ENCODE data around the gene RBL1. TPM values are rescaled to one million over a fixed set of nuclear protein-coding genes. Genes with fewer than 3 reads are reported as not detected.

Gene RBL1
- total RNA-seq, 2 donors from 2014 or later, result 8.2 to 9.7 TPM

DNA sequence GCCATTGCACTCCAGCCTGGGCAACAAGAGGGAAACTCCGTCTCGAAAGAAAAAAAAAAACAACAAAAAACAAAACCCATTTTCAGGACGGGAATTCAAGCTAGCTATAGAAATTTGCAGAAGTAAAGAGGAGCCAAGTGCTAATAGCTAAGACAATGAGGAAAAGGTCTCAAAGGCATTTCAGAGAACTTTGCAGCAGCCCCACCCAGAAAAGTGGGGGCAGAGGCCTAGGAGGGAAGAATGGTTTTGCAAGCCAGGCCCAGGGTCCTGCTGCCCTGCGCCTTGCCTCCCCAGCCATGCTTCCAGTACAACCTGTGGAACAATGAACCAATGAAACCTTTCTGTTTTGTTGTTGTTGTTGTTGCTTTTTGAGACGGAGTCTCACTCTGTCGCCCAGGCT, 106.0 kb downstream of the RBL1 start:
- H3K4me3 ChIP-seq, result no peak overlapping the region
- no peaks in the 10 kb centered on the region for H3K9me3 ChIP-seq
- no peak for TF ChIP-seq POLR2A (IDR thresholded peaks at IDR 0.05)
- TF ChIP-seq CTCF (IDR thresholded peaks at IDR 0.05), result no peak
- no peak for TF ChIP-seq POLR2AphosphoS5 (IDR thresholded peaks at IDR 0.05)
- 79% methylated on average over 6 of the region's 6 CpGs for WGBS
- H3K4me1 ChIP-seq (replicated peaks), result no peaks in the 10 kb centered on the region
- H3K27ac ChIP-seq, result no peak overlapping the region
- no peaks in the 10 kb centered on the region for H3K36me3 ChIP-seq
- H3K27me3 ChIP-seq (replicated peaks; ENCODE audit: insufficient read depth), result no peaks in the 10 kb centered on the region
- intact Hi-C loops (cut with DNase I), result no loop called here
- no peak for DNase-seq (ENCODE audit: low spot score)

- TF ChIP-seq POLR2A (IDR thresholded peaks at IDR 0.05) (no peak), CTCF (IDR thresholded peaks at IDR 0.05) (no peak), POLR2AphosphoS5 (IDR thresholded peaks at IDR 0.05) (no peak)
- Histone ChIP-seq H3K27me3 (replicated peaks; ENCODE audit: insufficient read depth) (no peaks in the 10 kb centered on the region), H3K36me3 (no peaks in the 10 kb centered on the region), H3K4me3 (no peak overlapping the region), H3K4me1 (replicated peaks) (no peaks in the 10 kb centered on the region), H3K27ac (no peak overlapping the region), H3K9me3 (no peaks in the 10 kb centered on the region)
- WGBS, result 72% methylated on average over 3 of the region's 3 CpGs
- intact Hi-C loops (cut with DNase I), result no loop called here
- DNase-seq (ENCODE audit: low spot score), result no peak
Observed at GRCh38 chr20:36988494-36988966, 107.3 kb downstream of the RBL1 start.

DNA sequence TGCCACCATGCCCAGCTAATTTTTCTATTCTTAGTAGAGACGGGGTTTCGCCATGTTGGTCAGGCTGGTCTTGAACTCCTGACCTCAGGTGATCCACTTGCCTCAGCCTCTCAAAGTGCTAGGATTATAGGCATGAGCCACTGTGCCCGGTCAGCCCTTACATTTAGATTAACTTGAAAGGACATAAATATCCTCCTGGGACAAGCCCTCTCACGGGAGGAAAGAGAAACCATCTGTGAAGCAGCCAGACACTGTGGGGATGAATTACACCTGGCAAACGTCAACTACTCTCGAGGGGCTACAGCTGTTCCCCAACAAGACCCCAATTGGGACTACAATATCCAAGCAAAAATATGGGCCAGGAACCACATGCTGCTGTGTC, 111.5 kb downstream of the RBL1 start:
- no peaks in the 10 kb centered on the region for H3K27me3 ChIP-seq (replicated peaks; ENCODE audit: insufficient read depth)
- WGBS, result 75% methylated on average over 6 of the region's 6 CpGs
- intact Hi-C loops (cut with DNase I), result no loop called here
- H3K4me3 ChIP-seq, result no peak overlapping the region
- H3K4me1 ChIP-seq (replicated peaks), result no peaks in the 10 kb centered on the region
- no peaks in the 10 kb centered on the region for H3K9me3 ChIP-seq
- TF ChIP-seq POLR2A (IDR thresholded peaks at IDR 0.05) (no peak), CTCF (IDR thresholded peaks at IDR 0.05) (no peak), POLR2AphosphoS5 (IDR thresholded peaks at IDR 0.05) (no peak)
- no peak for DNase-seq (ENCODE audit: low spot score)
- no peaks in the 10 kb centered on the region for H3K36me3 ChIP-seq
- no peak overlapping the region for H3K27ac ChIP-seq

DNA sequence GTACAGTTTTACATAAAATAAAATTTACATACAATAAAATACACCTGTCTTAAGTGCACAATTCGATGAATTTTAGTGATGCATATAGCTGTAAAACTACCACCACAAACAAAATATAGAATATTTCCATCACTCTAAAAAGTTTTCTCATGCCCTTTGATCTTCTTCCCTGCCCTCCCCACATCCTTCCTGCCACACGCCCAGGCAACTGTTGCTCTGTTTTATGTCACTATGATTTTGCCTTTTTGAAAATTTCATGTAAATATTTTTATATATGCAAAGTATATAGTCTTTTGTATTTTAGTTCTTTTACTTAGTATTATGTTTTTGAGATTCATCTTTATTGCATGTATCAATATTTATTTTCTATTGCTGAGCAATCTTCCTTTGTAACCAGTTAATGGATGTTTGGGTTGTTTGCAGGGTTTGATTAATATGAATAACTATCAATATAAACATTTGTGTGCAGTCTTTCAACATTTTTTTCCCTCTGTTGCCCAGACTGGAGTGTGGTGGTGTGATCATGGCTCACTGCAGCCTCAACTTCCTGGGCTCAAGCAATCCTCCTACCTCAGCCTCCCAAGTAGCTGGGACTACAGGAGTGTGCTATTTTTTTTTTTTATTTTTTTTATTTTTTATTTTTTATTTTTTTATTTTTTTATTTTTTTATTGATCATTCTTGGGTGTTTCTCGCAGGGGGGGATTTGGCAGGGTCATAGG, 120.5 kb downstream of the RBL1 start:
- no peak overlapping the region for H3K4me3 ChIP-seq
- intact Hi-C loops (cut with DNase I), result no loop called here
- DNase-seq (ENCODE audit: low spot score), result no peak
- WGBS, result 49% methylated on average over 3 of the region's 3 CpGs
- H3K9me3 ChIP-seq, result no peaks in the 10 kb centered on the region
- no peak overlapping the region for H3K27ac ChIP-seq
- H3K27me3 ChIP-seq (replicated peaks; ENCODE audit: insufficient read depth), result no peaks in the 10 kb centered on the region
- H3K4me1 ChIP-seq (replicated peaks), result no peaks in the 10 kb centered on the region
- no peak for TF ChIP-seq POLR2A (IDR thresholded peaks at IDR 0.05)
- no peak for TF ChIP-seq CTCF (IDR thresholded peaks at IDR 0.05)
- no peak for TF ChIP-seq POLR2AphosphoS5 (IDR thresholded peaks at IDR 0.05)
- H3K36me3 ChIP-seq, result no peaks in the 10 kb centered on the region

DNA sequence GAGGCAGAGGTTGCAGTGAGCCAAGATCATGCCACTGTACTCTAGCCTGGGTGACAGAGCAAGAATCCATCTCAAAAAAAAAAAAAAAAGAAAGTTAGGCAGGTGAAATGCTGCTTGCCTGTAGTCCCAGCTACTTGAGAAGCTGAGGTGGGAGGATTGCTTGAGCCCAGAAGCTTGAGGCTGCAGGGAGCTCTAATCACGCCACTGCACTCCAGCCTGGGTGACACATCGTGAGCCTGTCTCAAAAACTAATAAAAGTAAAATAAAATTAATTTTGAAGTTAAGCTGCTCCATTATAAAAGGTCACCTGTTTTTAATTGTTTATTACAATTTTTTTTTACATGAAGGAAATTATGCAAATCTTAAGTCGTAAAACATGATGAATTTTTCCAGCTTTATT, 121.1 kb downstream of the RBL1 start:
- H3K27ac ChIP-seq, result no peak overlapping the region
- no peaks in the 10 kb centered on the region for H3K4me1 ChIP-seq (replicated peaks)
- WGBS, result 80% methylated on average over 3 of the region's 3 CpGs
- no peak for DNase-seq (ENCODE audit: low spot score)
- no peaks in the 10 kb centered on the region for H3K9me3 ChIP-seq
- TF ChIP-seq CTCF (IDR thresholded peaks at IDR 0.05) (no peak), POLR2A (IDR thresholded peaks at IDR 0.05) (no peak), POLR2AphosphoS5 (IDR thresholded peaks at IDR 0.05) (no peak)
- no peaks in the 10 kb centered on the region for H3K27me3 ChIP-seq (replicated peaks; ENCODE audit: insufficient read depth)
- no peak overlapping the region for H3K4me3 ChIP-seq
- intact Hi-C loops (cut with DNase I), result no loop called here
- no peaks in the 10 kb centered on the region for H3K36me3 ChIP-seq
